Activated CD4-positive, CD25-positive, alpha-beta regulatory T cell treated with anti-CD3 and anti-CD28 coated beads, Interleukin-2, amount 50 U/mL, for 72 hours (primary cell): ENCODE results near the gene LGALS8.
"Not testable (repeated sequence)": the region's sequence is repeated elsewhere in the genome, so short reads cannot be mapped to it uniquely, and the experiment has no call there.

Experiments
- DNase-seq: peaks from one replicate; pipeline ENCODE4 v3.0.0; 2021

LGALS8 gene

GRCh38 chr1:236523704-236524141, at the start of gene LGALS8:
LGALS8 (plus strand) TSS chr1:236523982; CDS start chr1:236526071, 2,089 bp downstream.
- peak; percentile 85 for DNase-seq

GRCh38 chr1:236476019-236476418, 47.8 kb upstream of the LGALS8 start:
- no peak for DNase-seq

- no peak for DNase-seq
Observed at GRCh38 chr1:236480758-236481436, 42.9 kb upstream of the LGALS8 start.

- no peak for DNase-seq
Observed at GRCh38 chr1:236484310-236484971, 39.3 kb upstream of the LGALS8 start.

- DNase-seq, result no peak
Observed at GRCh38 chr1:236486356-236487002, 37.3 kb upstream of the LGALS8 start.

- not testable (repeated sequence) for DNase-seq
Observed at GRCh38 chr1:236489161-236489560, 34.6 kb upstream of the LGALS8 start.

GRCh38 chr1:236489710-236490377, 33.9 kb upstream of the LGALS8 start:
- no peak for DNase-seq

GRCh38 chr1:236491469-236492136, 32.2 kb upstream of the LGALS8 start:
- no peak for DNase-seq

GRCh38 chr1:236492378-236492777, 31.4 kb upstream of the LGALS8 start:
- no peak for DNase-seq

GRCh38 chr1:236494082-236494481, 29.7 kb upstream of the LGALS8 start:
- DNase-seq, result no peak

- DNase-seq, result no peak
Observed at GRCh38 chr1:236494586-236495466, 29.0 kb upstream of the LGALS8 start.

GRCh38 chr1:236495467-236496112, 28.2 kb upstream of the LGALS8 start:
- no peak for DNase-seq

GRCh38 chr1:236497908-236498307, 25.9 kb upstream of the LGALS8 start:
- DNase-seq, result no peak

- DNase-seq, result no peak
Observed at GRCh38 chr1:236501093-236501492, 22.7 kb upstream of the LGALS8 start.

- DNase-seq, result no peak
Observed at GRCh38 chr1:236502579-236502971, 21.2 kb upstream of the LGALS8 start.

- DNase-seq, result no peak
Observed at GRCh38 chr1:236502972-236503639, 20.7 kb upstream of the LGALS8 start.

GRCh38 chr1:236504338-236504737, 19.4 kb upstream of the LGALS8 start:
- DNase-seq, result not testable (repeated sequence)

GRCh38 chr1:236507022-236507700, 16.6 kb upstream of the LGALS8 start:
- no peak for DNase-seq

GRCh38 chr1:236508593-236509027, 15.2 kb upstream of the LGALS8 start:
- no peak for DNase-seq

- no peak for DNase-seq
Observed at GRCh38 chr1:236509203-236509602, 14.6 kb upstream of the LGALS8 start.
